GM18526 (cell line): ENCODE results near the gene CST7.

Experiments used
- POLR2A ChIP-seq: IDR thresholded peaks from 3 replicates; pipeline ENCODE4 v1.6.1; 2011; ENCODE audit not compliant: insufficient read length; ENCODE audit errors: extremely low read depth

Gene CST7

DNA sequence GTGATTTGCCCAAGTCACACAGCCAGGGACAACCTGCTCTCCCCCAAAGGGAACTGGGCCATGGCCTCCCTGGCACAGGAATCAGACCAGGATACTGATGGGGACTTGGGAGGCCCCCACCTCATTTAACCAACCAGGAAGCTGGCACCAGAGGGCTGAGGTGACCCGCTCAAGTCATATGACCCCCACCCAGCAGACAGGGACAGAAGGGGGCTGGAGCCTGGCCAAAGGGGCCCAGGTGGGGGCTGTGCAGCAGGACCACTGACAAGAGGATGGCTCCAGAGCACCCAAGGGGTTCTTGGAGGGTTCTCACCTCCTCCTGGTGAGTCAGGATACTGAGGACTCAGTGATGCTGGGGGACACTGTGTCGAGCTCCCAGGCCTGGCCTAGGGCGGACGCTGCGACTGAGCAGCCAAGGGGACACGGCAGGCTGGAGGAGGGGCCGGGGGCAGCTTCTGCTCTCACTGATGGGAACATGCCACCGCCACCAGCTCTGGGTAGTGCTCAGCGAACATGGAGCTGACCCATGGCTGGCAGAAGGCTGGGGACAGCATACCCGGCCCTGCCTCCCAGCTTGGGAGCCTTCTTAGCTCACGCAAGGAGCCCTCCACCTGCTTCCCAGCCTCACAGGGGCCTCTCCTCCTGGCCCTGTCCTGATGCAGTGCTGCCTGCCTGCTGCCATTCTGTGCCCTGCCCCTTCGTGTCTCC, 1.2 kb downstream of the CST7 start:
- no peak for TF ChIP-seq POLR2A

DNA sequence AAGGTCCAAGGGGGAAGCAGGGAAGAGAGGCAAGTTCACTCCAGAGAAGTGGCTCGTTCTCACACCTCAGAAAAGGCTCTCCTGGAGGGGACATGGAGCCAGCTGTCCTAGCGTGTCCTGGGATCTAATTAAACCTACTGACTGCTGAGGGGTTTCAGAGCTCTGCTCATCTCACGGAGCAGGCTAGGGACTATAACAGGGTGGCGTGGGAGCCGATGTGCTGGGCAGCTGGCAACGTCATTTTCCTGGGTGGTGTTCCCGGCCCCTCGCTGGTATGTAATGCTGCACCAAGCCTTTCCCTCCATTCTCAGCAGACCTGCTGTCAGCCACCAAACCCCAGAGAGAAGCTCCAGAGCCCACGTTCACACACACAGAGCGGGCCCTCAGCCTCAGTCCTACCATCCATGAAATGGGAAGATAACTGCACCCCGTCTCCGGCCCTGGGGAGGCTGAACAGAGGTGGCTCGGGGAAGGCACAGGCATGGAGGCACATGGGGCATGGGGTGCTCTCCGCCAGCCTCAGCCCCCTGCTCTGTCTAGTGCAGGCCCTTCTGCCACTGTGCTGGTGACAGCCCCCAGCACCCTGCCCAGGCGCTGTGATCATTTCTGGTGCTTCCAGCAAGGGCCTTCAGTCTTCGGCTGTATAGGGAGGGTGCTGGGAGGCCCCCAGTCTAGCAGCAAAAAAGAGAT, 1.9 kb downstream of the CST7 start:
- no peak for TF ChIP-seq POLR2A

DNA sequence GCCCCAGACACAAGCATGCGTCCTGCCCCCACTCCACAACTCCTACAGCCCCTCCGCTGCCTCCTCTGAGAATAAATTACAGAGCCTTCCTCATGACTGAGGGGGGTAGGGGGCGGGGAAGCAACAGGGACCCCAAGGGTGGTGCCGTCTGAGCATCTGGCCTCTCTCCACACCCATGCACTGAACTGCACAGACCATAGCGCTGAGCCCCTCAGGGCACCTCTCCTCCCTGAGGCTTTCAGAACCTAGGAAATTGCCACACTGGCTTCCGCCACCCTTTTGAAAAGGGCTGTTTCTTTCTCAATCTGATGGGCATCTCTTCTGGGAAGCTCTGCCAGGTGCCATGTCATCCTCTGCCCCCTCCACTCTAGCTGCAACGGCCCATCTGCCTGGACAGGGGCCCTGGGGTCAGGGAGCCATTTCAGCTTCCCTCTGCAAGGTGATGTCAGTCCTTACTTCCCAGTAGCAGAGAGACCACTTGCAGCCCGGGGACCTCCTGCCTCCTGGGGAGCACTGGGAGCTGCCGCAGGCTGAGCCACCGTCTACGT, 2.5 kb downstream of the CST7 start:
- no peak for TF ChIP-seq POLR2A

DNA sequence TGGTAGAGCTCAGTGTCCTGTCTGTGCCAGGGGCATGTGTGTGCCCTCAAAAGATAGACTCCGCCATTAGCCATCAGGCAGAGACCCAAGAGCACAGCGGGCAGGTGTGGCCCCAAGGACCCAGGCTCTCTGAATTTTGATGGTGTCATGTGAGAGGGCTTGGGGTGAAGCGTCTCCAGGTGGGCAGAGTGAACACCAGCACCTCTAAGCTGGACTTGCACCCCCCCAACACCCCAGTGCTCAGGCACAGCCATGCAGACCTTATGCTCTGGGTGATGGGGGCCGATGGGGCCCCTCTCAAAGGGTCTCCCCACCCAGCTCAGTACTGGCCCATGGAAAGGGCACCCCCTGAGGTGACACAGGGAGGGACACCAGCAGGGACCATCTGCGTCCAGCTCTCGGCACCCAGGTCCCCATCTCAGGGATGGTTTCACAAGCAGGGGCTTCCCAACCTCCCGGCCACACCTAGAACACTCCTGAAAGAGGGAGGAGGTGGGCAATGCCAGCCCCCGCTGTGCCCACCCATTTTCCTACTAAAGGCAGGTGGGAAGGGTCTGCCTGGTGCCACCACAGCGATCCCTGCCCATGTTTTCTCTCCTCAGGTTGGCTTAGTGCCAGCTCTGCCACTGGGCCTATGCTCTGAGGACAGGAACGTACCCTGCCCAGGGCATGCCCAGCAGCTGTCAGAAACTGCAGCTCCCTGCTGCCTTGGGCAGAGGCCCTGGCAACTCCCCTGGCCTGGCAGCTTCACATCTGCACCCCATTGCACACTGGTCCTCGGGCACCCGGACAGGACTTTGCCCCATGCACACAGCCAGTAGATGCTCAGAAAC, 3.5 kb downstream of the CST7 start:
- TF ChIP-seq POLR2A: no peak

DNA sequence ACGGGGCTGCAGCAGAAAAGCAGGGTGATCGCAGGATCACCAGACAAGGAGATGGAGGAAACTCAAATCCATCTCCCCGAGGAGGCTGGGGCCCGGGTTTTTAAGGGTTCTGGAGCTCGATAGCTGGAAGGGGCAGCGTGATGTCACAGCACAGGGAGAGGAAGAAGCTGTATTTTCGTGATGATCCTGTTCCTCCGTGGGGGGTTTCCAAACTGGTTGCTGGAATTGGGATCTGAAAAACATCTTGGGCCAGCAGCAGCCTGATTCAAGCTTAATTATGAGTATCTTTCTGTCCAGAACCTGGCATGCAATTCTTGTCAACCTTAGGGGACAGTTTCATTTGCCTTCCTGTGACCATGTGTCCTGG, 4.1 kb downstream of the CST7 start:
- TF ChIP-seq POLR2A: no peak

DNA sequence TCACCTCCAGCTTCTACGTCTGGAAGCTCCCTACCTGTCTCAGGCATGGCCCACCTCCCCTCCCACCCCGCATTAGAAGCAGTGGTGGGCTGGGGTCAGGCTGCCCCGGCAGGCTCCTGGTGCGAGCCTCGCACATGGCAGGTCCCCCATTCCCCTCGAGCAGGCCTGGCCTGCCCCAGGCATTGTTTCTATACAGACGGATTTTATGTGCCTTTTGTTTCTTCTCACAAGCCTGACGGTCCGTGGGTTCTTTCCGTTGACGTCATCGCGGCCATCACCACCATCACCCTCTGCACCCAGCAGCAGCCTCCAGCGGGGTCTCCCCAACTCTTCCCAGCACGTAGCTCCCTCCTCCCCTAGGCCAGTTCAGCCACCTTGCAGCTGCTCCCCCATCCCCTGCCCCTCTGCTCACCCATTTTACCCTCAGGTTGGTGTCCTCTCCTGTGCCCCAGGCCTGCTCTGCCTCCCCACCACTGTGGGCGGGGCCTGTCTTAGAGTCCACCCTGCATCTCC, 4.6 kb downstream of the CST7 start:
- no peak for TF ChIP-seq POLR2A

DNA sequence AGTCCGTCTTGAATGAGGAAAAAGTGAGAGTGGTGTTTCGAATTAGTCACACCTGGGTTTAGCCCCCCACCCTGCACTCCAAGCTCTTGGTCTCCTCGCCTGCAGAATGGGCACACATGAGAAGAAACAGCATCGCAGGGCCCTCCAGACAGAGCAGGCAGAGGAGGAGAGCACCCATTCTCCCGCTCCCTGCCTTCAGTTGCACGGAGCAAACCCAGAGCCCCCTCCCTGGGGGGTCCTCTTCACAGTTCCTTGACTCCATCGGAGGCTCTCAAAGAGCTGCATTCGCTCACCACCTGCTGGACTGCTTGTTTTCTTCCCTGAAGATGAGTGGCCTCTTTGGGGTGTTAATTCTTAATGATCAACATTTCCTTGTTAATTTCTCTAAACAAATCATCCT, 5.1 kb downstream of the CST7 start:
- no peak for TF ChIP-seq POLR2A

DNA sequence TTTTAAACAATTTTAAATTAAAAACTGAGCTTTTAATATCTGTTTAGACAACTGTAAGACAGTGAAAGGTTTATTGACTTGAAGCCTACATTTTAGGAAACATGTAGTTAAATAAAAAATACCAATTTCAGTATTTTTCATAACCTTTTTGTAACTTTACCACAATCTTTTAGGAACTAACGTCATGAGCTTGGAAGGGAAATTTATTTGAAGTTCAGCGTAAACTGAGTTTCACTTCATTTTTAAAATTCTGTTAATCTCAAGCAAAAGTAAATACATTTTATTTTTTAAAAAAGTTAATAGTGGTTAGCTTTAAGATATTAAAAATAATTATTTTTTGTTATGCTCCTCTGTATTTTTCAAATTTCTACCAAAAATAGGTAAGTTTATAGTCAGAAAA, 5.5 kb downstream of the CST7 start:
- no peak for TF ChIP-seq POLR2A

DNA sequence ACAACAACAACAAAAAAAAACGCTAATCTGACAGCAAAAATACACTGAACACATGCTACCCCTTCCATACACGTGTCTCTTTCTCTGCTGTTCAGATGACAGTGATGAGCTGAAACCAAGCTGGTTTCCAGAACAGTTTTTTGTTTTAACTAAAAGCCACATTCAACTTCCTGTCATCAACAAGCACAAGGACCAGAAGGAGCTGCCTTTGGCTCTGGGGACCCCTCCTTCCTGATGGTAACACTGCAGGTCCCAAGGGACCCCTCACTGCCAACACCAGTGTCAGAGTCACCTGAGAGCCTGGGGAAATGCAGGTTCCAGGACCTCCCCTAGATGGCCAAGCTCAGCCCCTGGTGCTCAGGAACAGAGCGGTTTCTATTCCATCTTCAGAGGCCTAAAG, 6.0 kb downstream of the CST7 start:
- no peak for TF ChIP-seq POLR2A

DNA sequence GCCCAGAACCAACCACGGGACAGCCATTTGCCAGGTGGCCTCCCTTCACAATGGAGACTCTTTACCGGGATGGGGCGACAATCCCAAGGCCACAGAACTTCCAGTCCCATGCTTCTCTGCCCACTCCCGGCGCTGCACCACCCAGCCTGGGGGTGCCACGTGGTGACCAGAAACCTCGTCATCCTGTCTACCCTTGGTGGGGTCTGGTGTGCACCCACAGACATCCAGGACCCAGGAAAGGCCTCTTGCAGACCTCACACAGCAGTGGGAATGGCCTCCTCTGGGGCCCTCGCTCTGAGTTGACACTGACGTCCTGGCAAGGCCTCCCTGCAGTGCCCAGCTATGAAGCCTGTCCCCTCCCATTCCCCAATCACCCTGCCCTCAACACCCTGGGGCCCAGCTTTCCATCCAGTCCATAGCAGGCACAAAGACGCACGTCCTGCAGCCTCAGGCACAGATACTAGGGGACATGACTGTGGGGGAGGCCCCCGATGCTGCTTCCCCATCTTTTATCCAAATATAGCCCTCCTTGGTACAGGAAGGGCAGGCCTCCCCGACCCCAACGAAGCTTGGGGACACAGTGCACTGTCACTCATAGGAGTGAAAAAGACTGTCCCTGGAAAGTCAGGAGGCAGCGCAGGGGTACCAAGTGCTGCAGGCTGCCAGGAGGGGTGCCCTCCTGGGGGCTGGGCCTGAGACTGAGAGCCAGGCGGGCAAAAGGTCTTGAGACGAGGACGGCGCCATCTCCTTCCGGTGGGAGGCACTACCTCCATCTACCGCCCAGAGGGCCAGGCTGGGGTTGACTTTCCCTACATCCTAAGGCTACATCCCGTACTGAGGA, 7.2 kb downstream of the CST7 start:
- TF ChIP-seq POLR2A: no peak

DNA sequence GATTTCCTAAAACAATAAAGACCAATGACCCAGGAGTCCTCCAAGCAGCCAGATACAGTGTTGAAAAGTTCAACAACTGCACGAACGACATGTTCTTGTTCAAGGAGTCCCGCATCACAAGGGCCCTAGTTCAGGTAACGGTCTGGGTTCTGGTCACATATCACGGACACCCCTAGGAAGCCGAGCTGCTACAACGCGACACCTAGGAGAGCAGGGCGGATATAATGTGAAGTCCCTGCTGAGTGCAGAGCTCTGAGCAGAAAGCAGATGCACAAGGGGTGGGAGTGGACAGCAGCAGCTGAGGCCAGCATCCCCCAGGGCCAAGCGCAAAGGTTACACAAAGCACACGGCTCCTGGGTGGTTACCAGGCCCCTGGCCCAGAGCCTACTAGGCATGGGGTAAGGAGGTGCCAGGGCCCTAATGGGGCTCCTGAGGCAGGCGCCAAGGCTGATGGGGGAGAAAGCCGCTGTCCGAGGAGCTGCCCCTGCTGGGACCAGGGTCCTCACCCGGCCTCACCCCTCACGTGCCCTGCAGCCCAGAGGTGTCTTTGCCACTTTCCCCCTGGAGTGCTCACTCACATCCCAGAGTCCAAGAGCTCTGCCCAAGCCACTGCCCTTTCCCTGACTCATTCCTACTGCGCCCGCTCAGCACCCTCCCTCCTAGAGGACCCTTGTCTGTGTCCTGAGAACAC, 8.4 kb downstream of the CST7 start:
- TF ChIP-seq POLR2A: no peak

DNA sequence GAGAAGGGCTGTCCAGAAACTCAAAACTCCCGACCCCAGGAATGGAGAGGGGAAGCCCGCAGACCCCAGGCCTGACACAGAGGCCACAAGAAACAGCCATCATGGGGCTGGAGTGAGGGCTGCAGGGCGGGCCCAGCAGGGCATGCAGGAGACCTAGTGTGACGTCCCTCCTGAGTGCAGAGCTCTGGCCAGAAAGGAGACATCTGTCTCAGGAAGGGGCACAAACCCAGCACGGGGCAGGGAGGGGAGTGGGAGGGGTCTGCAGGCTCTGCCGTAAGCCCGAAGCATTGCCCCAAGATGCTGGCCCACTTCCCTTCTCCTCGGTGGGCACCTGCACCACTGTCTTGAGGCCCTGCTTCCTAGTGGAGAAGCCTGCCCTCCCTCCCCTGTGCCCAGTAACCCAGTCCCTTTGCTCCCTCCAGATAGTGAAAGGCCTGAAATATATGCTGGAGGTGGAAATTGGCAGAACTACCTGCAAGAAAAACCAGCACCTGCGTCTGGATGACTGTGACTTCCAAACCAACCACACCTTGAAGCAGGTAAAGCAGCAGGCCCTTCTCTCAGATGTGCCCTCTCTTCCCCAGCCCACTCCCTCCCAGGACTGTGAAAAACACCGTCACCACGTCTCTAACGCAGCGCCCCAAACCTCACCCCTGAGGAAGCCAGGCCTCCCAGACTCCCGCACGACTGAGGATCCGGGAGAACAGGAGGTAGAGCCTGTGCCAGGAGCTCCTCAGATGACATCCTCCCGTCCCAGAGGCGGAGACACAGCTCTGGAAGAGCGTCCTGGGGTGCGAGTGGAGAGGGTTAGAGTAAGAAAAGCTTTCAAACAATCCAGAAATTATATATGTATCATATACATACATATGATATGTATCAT, 9.7 kb downstream of the CST7 start:
- TF ChIP-seq POLR2A: no peak

DNA sequence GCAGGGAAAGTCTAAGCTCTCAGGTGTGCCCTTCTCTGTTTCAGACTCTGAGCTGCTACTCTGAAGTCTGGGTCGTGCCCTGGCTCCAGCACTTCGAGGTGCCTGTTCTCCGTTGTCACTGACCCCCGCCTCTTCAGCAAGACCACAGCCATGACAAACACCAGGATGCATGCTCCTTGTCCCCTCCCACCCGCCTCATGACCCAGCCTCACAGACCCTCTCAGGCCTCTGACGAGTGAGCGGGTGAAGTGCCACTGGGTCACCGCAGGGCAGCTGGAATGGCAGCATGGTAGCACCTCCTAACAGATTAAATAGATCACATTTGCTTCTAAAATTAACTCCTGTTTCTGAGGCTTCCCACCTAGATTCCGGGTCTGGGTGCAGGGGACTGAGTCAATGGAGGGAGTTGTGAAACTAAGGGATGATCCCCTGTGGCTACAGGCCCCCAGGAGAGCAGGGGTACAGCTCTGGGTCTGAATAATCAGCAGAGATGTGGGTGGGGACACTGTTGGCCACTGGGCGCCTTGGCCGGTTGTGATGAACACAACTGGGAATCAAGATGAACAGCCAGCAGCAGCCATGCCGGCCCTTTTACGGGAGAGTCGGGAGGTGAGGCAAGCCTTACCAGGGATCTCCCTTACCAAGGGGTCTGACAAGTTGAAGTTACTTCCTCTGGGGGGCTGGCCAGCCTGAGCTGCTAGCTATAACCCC, 10.7 kb downstream of the CST7 start:
- no peak for TF ChIP-seq POLR2A
